Activated CD8-positive, alpha-beta memory T cell treated with anti-CD3 and anti-CD28 coated beads for 4 hours (primary cell): ENCODE results near the gene CASKIN1.

Experiments
- DNase-seq, 2 donors: peaks; one replicate each; pipeline ENCODE4 v3.0.0-alpha.2; 2020; ENCODE audit warnings: low read depth in 2 of 2

The CASKIN1 gene

GRCh38 chr16:2177561-2177960, 18.8 kb downstream of the CASKIN1 start:
- DNase-seq: no peak

- DNase-seq: no peak
Observed at GRCh38 chr16:2177101-2177500, 19.3 kb downstream of the CASKIN1 start.

GRCh38 chr16:2176047-2176446, 20.4 kb downstream of the CASKIN1 start:
- no peak for DNase-seq

- no peak for DNase-seq
Observed at GRCh38 chr16:2175454-2175853, 21.0 kb downstream of the CASKIN1 start.

- no peak for DNase-seq
Observed at GRCh38 chr16:2174396-2175131, 21.8 kb downstream of the CASKIN1 start.

GRCh38 chr16:2173916-2174315, 22.5 kb downstream of the CASKIN1 start:
- DNase-seq: no peak

GRCh38 chr16:2173366-2173765, 23.0 kb downstream of the CASKIN1 start:
- DNase-seq: no peak

GRCh38 chr16:2172688-2173335, 23.6 kb downstream of the CASKIN1 start:
- no peak for DNase-seq

GRCh38 chr16:2171601-2172178, 24.7 kb downstream of the CASKIN1 start:
- no peak for DNase-seq

- no peak for DNase-seq
Observed at GRCh38 chr16:2170587-2171435, 25.6 kb downstream of the CASKIN1 start.

- DNase-seq: no peak
Observed at GRCh38 chr16:2170080-2170479, 26.3 kb downstream of the CASKIN1 start.

- DNase-seq: no peak
Observed at GRCh38 chr16:2167068-2167638, 29.3 kb downstream of the CASKIN1 start.

- no peak for DNase-seq
Observed at GRCh38 chr16:2166263-2167067, 29.9 kb downstream of the CASKIN1 start.

GRCh38 chr16:2165861-2166260, 30.5 kb downstream of the CASKIN1 start:
- DNase-seq: no peak

- DNase-seq: no peak
Observed at GRCh38 chr16:2163211-2163881, 33.1 kb downstream of the CASKIN1 start.

GRCh38 chr16:2162676-2163118, 33.7 kb downstream of the CASKIN1 start:
- no peak for DNase-seq

- no peak for DNase-seq
Observed at GRCh38 chr16:2161911-2162310, 34.5 kb downstream of the CASKIN1 start.

GRCh38 chr16:2160915-2161551, 35.4 kb downstream of the CASKIN1 start:
- DNase-seq: no peak

- no peak for DNase-seq
Observed at GRCh38 chr16:2159175-2159838, 37.1 kb downstream of the CASKIN1 start.
